Measurements from ENCODE around the gene MCOLN2. TPM values are rescaled to one million over a fixed set of nuclear protein-coding genes. Genes with fewer than 3 reads are reported as not detected.

Gene MCOLN2
- 1 to 10 TPM; 1.1 to 6.8 TPM for total RNA-seq

- H3K4me1 ChIP-seq (replicated peaks), result no peaks in the 10 kb centered on the region
- no peaks in the 10 kb centered on the region for H3K27me3 ChIP-seq (replicated peaks; ENCODE audit: insufficient read depth)
- intact Hi-C loops (cut with DNase I), result no loop called here
- H3K27ac ChIP-seq, result no peak within 1 kb of the TSS
- 0% methylated on average over 61 of the region's 87 CpGs for WGBS
- peak within 1 kb of the TSS; percentile 36 to 52 for H3K4me3 ChIP-seq
- no peaks in the 10 kb centered on the region for H3K9me3 ChIP-seq
- no peaks in the 10 kb centered on the region for H3K36me3 ChIP-seq
- DNase-seq (ENCODE audit: low spot score), result no peak
- TF ChIP-seq POLR2AphosphoS5 (IDR thresholded peaks at IDR 0.05), result no peak
- TF ChIP-seq, protein P1, sequence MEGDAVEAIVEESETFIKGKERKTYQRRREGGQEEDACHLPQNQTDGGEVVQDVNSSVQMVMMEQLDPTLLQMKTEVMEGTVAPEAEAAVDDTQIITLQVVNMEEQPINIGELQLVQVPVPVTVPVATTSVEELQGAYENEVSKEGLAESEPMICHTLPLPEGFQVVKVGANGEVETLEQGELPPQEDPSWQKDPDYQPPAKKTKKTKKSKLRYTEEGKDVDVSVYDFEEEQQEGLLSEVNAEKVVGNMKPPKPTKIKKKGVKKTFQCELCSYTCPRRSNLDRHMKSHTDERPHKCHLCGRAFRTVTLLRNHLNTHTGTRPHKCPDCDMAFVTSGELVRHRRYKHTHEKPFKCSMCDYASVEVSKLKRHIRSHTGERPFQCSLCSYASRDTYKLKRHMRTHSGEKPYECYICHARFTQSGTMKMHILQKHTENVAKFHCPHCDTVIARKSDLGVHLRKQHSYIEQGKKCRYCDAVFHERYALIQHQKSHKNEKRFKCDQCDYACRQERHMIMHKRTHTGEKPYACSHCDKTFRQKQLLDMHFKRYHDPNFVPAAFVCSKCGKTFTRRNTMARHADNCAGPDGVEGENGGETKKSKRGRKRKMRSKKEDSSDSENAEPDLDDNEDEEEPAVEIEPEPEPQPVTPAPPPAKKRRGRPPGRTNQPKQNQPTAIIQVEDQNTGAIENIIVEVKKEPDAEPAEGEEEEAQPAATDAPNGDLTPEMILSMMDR (IDR thresholded peaks at IDR 0.05), result no peak
These were observed at the start of gene MCOLN2 for GRCh38 chr1:84996846-84997666. Gene MCOLN2, minus strand, starts transcription at chr1:84997113. Its CDS starts 241 bp downstream, at chr1:84996872.

DNA sequence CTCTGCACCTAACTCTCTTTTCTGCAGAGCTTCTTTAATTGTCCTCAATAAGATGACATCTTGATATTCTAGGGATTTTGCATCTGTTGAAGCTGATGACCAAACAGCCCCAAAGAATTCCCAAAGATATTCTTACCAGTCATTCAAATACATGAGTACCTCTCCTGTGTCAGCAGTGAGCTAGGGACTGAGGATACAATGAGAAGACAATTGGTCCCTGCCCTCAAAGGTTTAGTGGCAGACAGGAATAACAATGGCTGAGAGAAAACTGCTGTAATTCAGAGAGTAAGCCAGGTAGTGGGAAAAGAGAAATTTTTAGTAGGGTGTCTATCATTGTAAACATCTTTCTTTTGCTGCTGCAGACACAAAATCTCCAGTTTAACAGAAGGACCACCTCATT lies 45.5 kb upstream of the MCOLN2 start:
- no peak for DNase-seq (ENCODE audit: low spot score)
- TF ChIP-seq POLR2A (IDR thresholded peaks at IDR 0.05), result no peak
- TF ChIP-seq POLR2AphosphoS5 (IDR thresholded peaks at IDR 0.05), result no peak
- TF ChIP-seq, protein P1 (IDR thresholded peaks at IDR 0.05), result no peak
- H3K9me3 ChIP-seq, result no peaks in the 10 kb centered on the region
- H3K27me3 ChIP-seq (replicated peaks; ENCODE audit: insufficient read depth), result no peaks in the 10 kb centered on the region
- intact Hi-C loops (cut with DNase I), result no loop called here
- H3K4me1 ChIP-seq (replicated peaks), result no peaks in the 10 kb centered on the region
- no peaks in the 10 kb centered on the region for H3K36me3 ChIP-seq
- no peak overlapping the region for H3K4me3 ChIP-seq
- H3K27ac ChIP-seq, result no peak overlapping the region

GRCh38 chr1:85041793-85042192 lies 44.9 kb upstream of the MCOLN2 start:
- 93% methylated on average over 5 of the region's 5 CpGs for WGBS
- no peak for DNase-seq (ENCODE audit: low spot score)
- Histone ChIP-seq H3K36me3 (no peaks in the 10 kb centered on the region), H3K9me3 (no peaks in the 10 kb centered on the region), H3K27me3 (replicated peaks; ENCODE audit: insufficient read depth) (no peaks in the 10 kb centered on the region), H3K4me1 (replicated peaks) (no peaks in the 10 kb centered on the region), H3K27ac (no peak overlapping the region), H3K4me3 (no peak overlapping the region)
- TF ChIP-seq POLR2A (IDR thresholded peaks at IDR 0.05) (no peak), POLR2AphosphoS5 (IDR thresholded peaks at IDR 0.05) (no peak)
- TF ChIP-seq, protein P1 (IDR thresholded peaks at IDR 0.05), result no peak
- intact Hi-C loops (cut with DNase I), result no loop called here

GRCh38 chr1:85033221-85033620 lies 36.3 kb upstream of the MCOLN2 start:
- H3K4me3 ChIP-seq, result no peak overlapping the region
- no peak for TF ChIP-seq POLR2A (IDR thresholded peaks at IDR 0.05)
- TF ChIP-seq POLR2AphosphoS5 (IDR thresholded peaks at IDR 0.05), result no peak
- TF ChIP-seq, protein P1 (IDR thresholded peaks at IDR 0.05), result no peak
- H3K36me3 ChIP-seq, result no peaks in the 10 kb centered on the region
- no peaks in the 10 kb centered on the region for H3K4me1 ChIP-seq (replicated peaks)
- 72% methylated on average over 2 of the region's 2 CpGs for WGBS
- no peak for DNase-seq (ENCODE audit: low spot score)
- H3K27ac ChIP-seq, result no peak overlapping the region
- H3K27me3 ChIP-seq (replicated peaks; ENCODE audit: insufficient read depth), result no peaks in the 10 kb centered on the region
- intact Hi-C loops (cut with DNase I), result no loop called here
- H3K9me3 ChIP-seq, result no peaks in the 10 kb centered on the region

DNA sequence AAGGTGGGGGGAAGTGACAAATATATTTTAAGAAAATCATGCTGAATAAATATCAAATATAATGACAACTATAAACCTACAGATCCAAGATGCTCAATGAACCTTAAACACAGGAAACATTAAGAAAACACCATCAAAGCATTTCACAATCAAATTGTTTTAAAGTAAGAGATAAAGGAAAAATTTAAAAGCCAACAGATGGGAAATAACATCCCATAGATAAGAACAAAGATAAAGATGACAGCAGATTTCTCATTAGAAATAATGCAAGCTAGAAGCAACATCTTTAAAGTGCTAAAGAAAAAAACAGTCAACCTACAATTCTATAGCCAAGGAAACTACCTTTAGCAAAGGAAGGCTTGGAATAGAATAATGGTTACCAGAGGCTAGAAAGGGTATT lies 33.6 kb upstream of the MCOLN2 start:
- H3K27me3 ChIP-seq (replicated peaks; ENCODE audit: insufficient read depth), result no peaks in the 10 kb centered on the region
- H3K4me1 ChIP-seq (replicated peaks), result no peaks in the 10 kb centered on the region
- H3K9me3 ChIP-seq, result no peaks in the 10 kb centered on the region
- TF ChIP-seq POLR2AphosphoS5 (IDR thresholded peaks at IDR 0.05) (no peak), POLR2A (IDR thresholded peaks at IDR 0.05) (no peak)
- TF ChIP-seq, protein P1 (IDR thresholded peaks at IDR 0.05), result no peak
- intact Hi-C loops (cut with DNase I), result no loop called here
- H3K36me3 ChIP-seq, result no peaks in the 10 kb centered on the region
- H3K27ac ChIP-seq, result no peak overlapping the region
- no peak for DNase-seq (ENCODE audit: low spot score)
- no peak overlapping the region for H3K4me3 ChIP-seq

Data from prostate gland (tissue), 2 donors.